Activated effector memory CD4-positive, alpha-beta T cell treated with Interleukin-2 at 50 U/mL for 16 hours (primary cell): ENCODE results near the gene GABARAP.
A peak's percentile ranks its signal among the peaks of the same experiment; 100 is the strongest.

Source experiments
- DNase-seq: peaks from one replicate; pipeline ENCODE4 v3.0.0-alpha.2; 2020

GABARAP gene

DNA sequence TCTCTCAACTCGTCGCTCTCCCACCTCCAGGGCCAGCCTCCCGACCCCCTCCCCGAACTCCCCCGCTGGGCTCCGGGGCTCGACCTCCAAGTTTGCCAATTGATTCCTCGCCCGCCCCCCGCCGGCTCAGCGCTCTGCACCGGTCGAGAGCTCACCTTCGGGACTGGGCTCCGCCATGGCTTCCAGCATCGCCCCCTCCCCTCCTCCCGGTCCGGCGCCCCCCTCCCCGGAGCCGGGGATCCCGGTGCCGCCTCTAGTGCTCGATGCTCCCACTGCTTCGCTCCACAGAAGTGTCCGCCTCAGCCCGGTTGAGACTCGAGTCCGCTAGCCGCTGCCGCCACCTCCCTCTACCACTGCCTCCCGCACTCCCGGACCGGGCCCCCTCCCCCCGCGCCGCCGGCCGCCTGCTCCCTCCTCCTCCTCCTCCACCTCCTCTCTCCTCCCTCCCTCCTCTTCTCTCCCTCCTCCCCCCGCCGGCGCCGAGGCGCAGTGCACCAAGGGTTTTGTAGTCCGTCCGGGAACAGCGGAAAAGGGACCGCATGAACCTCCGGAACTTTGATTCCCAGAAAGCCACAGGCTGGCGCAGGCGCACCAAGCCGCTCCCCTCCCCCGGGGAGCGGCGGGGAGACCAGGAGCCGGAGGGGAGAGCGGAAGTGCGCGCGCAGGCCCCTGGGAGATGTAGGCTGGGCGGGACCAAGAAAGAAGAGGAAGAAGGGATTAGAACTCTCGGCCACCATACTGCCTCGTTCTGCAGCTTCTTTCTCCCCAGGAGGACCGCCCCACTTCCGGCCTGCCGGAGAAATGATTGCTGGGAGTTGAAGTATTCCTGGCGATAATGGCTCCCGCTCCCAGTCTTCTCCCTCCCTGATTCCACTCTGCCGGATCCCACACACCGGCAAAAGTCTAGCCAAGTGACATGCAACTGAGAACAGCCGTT, 2.9 kb downstream of the GABARAP start, which contains the start of gene PHF23:
PHF23 (minus strand) TSS at position 367 of the 937 bp plus-strand sequence; CDS start at position 189, 178 bp downstream.
- DNase-seq = peak; percentile 98

- DNase-seq = peak; percentile 18
Observed at GRCh38 chr17:7238420-7239090, 3.7 kb downstream of the GABARAP start.

DNA sequence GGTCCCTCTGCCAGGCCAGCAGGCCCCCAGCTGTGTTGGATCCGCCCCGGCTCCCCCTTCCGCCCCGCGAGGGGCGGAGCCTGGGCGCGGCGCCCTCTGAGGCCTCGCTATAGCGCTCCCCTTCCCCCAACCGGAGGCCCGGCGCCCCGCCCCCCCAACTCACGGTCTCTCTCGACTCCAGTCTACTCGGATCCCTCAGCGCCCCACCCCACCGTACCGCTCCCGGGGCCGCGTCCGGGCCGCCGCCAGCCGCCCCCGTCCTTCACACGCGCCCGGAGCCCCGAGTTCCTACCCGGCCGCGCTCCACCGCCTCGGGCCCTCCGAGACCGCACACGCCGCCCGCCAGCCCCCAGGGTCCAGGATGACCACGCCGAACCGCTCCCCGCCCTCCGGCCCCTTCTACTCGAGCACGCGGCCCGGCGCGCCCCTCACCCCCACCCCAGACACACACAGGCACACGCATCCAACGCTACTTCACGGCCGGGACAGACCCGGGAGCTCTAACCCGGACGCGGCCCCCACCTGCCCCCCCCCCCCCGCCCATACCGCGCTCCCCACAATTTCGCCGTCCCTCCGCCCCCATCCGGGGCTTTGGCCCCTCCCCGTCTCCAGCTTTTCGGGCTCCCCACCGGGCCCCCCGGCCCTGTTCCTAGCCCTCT, 4.4 kb downstream of the GABARAP start:
- peak; percentile 72 for DNase-seq

DNA sequence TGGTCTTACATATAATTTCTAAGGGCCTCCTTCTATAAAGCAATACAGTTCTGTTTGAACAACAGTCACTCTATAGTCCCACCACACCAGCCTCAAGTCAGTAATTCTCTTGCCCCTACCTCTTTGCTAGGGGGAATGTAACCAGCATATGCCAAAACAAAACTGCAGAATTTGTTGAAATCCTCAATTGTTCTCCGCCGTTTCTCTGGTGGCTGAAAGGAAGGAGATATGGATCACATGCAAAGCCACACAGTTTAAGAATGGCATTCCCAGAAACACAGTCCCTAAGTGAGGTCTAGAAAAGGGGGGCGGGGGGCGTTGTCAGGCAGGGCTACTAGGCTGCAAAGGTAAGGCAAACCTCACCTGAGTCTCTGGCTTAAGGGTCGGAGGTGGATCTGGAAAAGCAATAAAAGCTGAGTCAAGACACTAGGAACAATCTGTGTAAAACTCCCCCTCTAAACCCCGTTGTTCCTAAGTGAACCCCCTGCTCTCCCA, 4.9 kb downstream of the GABARAP start:
- DNase-seq = no peak

DNA sequence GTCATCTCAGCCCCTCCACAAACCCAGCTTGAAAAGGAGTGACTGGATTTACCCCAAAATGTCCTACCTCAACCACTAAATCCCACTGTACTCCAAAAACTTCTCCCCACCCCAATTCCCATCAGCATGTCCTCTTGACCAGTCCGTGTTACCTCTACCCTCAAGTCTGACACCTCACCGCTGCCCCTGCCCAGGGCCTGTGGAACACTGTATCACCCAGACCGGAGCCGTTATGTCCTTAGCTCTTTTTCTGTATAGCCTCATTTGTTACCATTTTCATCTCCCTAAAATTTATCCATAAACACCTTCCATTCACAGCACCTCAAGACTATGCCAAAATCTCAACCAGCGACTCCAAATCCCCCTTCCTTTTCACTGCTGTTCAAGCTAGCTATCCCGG, 5.4 kb downstream of the GABARAP start:
- DNase-seq = no peak

DNA sequence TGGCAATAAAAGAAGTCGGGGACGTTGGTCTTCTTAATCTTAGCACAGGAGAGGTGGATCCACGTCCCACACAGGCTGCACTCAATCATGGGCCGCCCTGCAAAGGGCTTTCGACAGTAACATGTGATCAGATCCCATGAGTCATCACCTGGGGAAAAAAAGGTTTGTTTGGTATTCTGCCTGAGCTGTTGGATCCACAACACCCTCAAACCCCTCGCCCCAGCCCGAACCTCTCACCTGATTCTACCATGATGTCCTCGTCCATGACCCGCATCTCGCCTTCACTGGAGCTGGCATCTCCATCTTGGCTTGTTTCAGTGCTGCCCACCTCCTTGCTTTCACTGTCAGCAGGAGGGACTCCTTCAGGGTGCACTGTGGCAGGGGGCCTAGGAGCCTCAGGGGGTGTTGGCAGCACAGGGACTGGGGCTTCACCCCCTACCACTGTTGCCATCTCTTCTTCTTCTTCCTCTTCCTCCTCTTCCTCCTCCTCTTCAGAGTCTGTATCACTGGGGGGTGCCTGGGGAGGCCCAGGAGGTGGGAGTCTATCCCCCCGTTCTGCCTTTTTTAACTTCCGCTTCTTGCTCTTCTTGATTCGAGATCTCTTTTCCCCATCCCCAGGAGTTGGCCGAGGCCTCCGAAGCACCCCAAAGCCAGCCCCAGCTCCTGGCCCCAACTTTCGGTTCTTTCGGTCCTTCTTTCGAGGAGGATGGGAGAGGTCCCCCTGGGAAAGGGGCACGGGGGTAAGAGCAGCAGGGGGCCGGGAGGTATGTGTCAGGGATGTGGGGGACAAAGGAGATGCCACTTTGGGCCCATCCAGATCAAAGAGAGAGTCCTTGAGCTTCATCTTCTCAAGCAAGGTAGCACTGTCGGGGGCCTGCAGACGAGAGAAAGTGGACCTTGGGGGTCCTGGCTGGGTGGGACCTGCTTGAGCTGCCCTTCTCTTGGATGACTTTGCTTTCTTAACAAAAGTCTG, 6.3 kb downstream of the GABARAP start:
- no peak for DNase-seq

DNA sequence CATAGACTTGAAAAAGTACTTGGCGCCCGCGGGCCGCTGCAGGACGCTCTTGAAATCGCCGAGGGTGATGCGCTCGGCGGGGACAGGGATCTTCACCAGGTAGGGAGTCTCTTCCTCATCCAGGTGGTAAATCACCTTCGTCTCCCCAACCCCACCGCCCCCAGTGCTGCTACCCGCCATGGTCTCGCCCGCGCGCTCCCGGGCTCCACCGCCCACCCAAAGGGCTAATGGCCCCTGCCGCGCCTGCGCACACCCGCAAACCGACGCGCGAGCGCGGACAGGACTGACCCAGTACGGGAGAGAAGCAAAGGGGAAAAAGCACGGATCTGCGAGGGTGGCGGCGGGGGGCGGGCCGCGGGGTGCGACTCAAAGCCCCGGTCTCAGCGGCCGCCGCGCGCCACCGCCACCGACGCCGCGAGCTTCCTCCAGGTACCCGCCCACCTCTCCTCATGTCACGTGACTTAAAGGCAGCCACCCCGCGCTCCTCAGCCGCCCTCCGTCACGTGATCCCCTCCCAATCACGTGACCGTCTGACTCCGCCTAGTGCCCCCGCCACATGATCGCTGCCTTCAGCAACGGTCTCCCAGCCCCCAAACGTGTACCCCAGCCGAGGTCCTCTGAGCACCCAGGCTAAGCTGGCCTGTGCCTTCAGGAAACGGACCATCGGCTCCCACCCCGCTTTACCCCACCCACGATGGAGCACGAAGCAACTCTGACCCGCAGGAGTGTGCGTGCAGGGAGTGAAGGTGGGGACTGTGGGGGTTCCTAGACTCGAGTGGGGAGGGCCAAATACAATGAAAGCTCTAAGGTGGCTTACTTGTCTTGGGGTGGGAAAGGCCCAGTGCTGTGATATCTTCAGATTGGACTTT, 7.9 kb downstream of the GABARAP start, which contains the start of gene DVL2:
DVL2 (minus strand) TSS at position 435 of the 869 bp plus-strand sequence; CDS start at position 180, 255 bp downstream.
- peak; percentile 89 for DNase-seq

DNA sequence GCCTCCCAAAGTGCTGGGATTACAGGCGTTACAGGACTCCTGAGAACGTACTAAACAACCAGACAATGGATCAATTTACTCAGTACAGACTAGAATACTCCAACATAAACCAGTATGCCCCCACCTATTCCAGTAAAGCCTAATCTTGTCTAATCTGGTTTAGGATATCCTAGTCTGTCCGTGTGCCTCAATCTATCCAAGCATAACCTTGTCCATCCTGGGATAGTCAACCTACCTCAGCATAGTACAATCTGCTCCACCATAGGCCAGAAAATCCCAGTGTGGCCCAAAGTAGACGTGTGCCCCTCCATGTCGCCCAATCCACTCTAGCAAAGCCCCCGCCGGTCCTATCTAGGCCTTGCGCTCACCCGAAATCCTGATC, 8.6 kb downstream of the GABARAP start:
- no peak for DNase-seq

- DNase-seq = no peak
Observed at GRCh38 chr17:7232114-7232513, 10.1 kb downstream of the GABARAP start.

- no peak for DNase-seq
Observed at GRCh38 chr17:7229504-7229903, 12.7 kb downstream of the GABARAP start.

GRCh38 chr17:7228920-7229319, 13.3 kb downstream of the GABARAP start:
- DNase-seq = no peak

DNA sequence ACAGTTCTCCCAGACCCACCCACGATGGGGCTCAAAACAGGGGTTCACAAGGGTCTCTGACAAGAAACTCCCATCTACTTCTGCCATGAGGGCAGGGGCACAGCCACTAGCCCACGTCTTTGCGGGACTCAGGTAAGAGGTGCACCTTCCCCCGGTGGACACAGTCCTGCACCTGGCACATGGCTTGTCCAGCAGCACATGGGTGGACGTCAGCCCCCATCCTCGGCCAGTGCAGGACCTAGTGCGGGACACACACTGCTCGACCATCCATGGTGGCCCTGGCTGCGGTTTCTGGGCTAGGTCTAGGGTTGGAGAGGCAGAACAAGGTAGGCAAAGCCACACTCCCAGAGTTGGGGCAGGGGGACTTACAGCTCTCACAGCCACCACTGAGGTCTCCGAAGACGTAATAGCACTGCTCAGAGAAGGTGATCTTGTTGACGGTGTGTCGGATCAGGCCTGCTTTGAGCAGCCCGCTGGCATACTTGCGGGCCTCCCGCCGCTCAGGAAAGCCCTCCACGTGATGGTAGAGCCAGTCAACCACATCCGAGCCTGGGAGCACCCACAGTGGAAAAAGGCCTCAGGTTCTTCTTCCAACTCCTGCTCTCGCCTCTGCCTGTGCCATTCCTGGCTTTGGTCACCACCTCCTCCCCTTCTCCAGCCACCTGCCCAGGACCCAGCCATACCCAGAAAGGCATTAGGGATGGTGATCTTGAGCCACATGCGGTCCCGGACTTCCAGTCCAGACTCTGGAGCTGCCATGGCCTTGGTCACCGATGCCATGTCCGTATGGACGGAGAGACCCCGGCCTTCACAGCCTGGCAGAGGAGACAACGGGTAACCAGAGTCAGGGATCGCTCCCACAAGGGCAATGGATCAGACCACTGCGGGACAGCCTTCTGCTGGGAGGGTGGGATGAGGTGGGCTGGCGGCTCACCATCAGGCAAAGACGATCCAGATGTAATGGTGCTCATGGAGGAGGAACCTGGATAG, 15.2 kb downstream of the GABARAP start:
- DNase-seq = no peak

DNA sequence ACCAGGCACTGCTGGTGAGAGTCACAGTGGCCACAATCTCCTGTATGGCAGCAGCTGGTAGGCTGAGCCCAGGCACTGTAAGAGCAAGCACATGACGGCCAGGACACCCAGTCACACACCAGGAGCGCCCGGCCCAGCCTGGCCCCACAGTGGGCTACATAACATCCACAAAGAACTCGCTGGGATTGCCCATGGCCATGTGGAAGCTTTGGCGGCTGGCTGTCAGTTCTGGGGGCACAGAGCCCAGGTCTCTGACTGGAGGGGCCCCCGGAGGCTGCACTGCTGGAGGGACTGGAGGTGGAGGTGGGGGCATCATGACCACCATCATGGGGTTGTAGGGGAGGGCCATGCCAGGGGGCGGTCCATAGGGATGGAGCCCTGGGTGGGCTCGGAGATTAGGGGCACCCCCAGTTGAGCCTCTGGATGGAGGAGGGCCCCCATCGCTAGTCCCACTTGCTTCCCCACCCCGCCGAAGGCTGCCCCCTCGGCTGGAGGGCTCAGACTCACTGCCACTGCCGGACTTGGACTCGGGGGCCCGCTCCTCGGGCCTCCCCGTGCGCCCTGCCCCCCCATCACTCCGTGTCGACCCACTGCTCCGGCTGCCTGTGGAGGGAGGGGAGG, 16.4 kb downstream of the GABARAP start:
- no peak for DNase-seq

GRCh38 chr17:7224661-7225111, 17.6 kb downstream of the GABARAP start:
- no peak for DNase-seq

DNA sequence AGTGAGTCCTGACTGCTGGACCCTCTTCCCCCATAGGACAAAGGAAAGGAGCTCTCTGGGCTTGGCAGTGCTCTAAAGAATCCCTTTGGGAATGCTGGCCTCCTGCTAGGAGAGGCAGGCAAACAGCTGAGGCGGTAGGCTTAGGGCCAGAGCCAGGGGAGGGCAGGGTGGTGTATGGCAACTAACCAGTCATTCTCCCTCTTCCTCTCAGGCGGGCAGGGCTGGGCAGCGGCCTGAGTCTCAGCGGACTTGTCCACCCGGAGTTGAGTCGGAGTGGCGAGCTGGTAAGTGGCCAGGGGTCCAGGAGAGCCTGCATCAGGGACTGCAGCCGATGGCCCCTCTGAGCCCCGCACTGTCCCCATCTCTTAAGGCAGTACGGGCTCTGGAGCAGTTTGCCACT, 18.1 kb downstream of the GABARAP start:
- DNase-seq = no peak

DNA sequence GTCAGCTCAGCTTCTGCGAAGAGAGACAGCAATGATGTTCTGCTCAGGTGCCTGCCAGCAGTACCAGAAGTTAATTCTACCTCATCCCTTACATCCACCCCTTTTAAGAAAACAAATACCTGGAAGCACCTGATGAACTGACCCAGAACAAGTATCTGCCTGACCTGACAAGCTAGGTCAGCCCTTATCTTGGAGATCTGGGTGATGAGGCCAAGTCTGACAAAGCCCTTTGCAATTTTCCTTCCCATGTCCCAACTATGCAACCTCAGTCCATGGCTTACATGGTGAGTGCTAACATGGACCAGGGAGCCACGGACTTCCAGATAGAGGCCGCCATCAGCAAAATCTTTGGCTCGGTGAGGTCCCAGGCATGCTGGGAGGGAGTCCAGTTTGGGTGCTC, 18.9 kb downstream of the GABARAP start:
- no peak for DNase-seq

DNA sequence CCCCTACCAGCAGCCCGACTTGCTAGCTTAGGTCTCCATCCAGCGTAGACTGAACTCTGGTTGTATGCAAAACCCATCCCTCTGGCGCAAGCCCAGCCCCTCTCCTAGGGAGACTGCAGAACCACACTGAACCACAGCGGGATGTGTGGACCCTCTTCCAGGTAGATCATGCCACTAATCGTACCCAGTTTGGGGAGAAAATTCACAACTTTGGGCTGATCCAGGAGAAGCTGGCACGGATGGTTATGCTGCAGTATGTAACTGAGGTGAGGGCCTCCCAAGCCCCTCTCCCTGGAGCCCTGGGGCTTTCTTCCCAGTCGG, 19.3 kb downstream of the GABARAP start:
- no peak for DNase-seq

DNA sequence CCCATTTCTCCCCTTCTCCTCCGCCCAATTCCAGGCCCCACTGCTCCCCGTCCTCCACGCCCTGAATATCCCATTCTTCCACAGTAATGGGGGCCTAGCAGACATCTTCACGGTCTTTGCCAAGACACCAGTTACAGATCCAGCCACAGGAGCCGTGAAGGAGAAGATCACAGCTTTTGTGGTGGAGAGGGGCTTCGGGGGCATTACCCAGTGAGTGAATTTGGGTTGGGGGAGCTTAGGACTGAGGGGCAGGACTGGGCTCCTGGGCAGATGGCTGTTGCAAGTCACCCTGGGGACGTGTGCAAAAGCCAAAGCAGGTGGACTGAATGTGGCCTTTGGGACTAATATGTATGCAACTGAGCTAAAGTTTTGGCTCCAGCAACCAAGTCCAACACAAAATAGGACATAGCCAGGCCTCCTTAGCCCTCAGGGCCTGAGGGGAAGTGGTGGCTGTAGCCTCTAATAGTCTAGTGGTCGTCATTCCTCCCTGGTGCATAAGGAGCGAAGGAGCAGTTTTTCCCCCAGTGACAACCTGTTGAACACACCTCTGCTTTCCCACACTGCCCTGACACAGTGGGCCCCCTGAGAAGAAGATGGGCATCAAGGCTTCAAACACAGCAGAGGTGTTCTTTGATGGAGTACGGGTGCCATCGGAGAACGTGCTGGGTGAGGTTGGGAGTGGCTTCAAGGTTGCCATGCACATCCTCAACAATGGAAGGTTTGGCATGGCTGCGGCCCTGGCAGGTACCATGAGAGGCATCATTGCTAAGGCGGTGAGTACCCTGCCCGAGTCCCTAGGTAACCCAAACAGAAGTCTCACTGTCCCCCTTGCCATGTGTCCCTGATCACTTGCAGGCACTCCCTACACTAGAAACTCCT, 19.9 kb downstream of the GABARAP start:
- DNase-seq = no peak
